DMS 273 (cell line): Measurements from ENCODE around the gene TRPV4.
"Not testable (repeated sequence)": the region's sequence is repeated elsewhere in the genome, so short reads cannot be mapped to it uniquely, and the experiment has no call there.

ENCODE experiments used
- DNase-seq: peaks from one replicate; lab custom pipeline; 2025; ENCODE audit not compliant: unreplicated experiment; lab: John Stamatoyannopoulos, UW

TRPV4 gene

DNA sequence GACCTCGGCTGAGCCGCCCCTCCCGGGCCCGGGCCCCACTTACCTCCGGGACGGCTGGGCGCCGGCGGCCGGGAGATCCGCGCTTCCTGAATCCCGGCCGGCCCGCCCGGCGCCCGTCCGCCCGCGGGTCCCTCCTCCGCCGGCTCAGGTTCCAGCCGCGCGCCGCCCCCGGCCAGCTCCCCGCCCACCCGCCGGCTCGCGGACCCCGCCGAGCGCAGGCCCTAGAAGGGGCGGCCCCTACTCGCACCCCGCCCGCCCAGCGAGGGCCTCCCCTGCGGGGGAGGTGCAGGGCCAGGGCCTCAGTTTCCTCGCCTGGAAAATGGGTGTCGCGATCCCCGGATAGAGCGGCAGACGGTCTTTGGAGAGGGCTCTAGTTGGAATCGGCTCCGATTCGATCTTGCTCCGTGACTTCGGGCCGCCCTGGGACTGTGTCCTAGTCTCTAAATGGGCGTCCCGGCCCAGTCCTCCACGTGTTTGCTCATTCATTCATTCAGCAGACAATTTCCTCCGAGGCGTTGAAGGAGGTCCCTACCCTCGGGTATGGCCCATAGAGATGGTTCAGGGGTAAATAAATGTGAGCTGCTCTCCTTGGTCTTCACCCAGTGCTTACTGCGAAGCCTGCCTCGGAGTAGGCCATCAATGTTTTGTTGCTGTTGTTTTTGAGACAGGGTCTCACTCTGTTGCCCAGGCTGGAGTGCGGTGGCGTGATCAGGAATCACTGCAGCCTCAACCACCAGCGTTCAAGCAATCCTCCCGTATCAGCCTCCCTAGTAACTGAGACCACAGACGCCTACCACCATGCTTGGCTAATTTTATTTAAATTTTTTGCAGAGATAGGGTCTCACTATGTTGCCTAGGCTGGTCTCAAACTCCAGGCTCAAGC is at the start of gene TRPV4:
Gene TRPV4, minus strand, starts transcription at position 92 of the 883 bp plus-strand sequence. CDS start 18,602 bp downstream, outside the sequence.
- no peak for DNase-seq

- DNase-seq = no peak
Measured at GRCh38 chr12:109881752-109882151, 48.6 kb upstream of the TRPV4 start.

DNA sequence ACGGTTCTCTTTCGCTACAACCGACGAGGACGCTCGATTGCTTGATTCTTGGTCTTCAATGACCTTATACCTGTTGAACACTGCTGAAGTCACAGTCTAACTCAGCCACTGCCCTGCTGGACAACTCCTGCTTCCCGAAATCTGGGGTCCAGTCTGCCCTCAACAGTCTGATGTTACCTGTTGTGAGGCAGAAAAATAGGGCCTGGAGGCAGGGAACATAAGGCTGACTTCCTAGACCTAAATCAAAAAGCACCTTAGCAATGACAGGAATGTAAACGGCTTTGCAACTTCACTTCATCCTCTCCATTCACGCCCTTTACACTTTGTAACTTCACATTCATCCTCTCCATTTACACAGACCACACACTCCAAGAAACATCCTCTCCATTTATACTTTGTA is 47.7 kb upstream of the TRPV4 start:
- DNase-seq = no peak

GRCh38 chr12:109880043-109880931 is 47.1 kb upstream of the TRPV4 start, which contains the start of gene GLTP:
GLTP (minus strand) TSS chr12:109880541; CDS start chr12:109880374, 167 bp downstream.
- DNase-seq = peak; percentile 93

- peak; percentile 38 for DNase-seq
Measured at GRCh38 chr12:109879351-109880042, 46.3 kb upstream of the TRPV4 start.

GRCh38 chr12:109878749-109879148 is 45.6 kb upstream of the TRPV4 start:
- DNase-seq = no peak

DNA sequence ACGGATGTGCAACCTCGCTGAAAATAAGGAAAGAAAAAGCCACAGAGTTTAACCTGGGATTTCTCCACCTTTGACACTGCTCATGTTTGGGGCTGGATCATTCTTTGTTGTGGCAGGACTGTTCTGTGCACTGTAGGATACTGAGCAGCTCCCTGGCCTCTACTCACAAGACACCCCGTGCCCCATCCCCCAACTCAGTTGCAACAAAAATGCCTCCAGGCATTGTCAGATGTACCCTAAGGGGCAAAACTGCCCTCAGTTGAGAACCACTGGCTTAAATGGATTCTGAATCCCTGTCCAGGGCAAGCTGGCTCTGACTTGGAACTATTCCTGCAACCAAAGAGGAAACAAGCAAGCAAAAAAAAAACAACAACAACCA is 45.0 kb upstream of the TRPV4 start:
- DNase-seq = no peak

- no peak for DNase-seq
Measured at GRCh38 chr12:109877504-109878246, 44.5 kb upstream of the TRPV4 start.

- no peak for DNase-seq
Measured at GRCh38 chr12:109876406-109876805, 43.2 kb upstream of the TRPV4 start.

DNA sequence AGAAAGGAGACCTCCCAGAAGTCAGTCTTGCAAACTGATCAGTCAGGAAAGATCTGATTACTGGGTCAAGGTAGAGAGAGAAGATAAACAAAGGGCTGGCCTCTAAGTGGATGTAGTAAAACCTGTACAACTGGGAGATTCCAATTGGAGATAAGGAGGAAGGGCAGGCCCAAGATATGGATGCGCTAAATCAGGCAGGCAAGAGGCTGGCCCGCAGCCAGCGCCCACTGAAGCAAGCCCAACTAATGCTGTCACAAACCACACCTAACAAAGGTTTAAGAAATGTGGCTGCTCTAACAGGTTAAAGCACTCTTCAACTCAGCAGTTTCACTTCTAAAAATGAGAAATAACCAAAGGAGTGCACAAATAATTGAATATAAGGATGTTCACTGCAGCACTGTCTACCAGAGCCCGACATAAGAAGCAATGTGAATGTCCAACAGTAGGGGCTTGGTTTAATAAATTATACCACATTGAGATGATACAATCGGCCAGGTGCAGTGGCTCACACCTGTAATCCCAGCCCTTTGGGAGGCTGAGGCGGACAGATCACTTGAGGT is 42.5 kb upstream of the TRPV4 start:
- DNase-seq = peak; percentile 8

- no peak for DNase-seq
Measured at GRCh38 chr12:109873653-109874052, 40.5 kb upstream of the TRPV4 start.

GRCh38 chr12:109871668-109872314 is 38.6 kb upstream of the TRPV4 start:
- DNase-seq = no peak

DNA sequence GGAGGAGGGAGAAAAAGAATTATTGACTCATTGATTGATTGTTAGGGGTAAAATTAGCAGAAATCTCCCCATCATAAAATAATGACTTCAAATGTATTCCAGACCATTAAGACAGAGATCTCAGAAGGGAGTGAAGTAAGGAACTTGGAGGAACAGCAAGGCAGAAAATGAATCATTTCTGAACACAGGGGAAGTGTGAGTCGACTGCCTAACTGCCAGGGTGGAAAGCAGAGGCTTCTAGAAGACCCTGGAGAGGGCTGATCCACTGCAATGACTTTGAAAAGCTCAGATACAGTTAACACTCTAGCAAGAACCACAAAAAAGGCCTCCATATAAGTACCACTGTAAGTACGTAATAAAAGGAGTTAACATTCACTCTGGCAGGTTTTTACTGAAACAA is 37.5 kb upstream of the TRPV4 start:
- DNase-seq = no peak

DNA sequence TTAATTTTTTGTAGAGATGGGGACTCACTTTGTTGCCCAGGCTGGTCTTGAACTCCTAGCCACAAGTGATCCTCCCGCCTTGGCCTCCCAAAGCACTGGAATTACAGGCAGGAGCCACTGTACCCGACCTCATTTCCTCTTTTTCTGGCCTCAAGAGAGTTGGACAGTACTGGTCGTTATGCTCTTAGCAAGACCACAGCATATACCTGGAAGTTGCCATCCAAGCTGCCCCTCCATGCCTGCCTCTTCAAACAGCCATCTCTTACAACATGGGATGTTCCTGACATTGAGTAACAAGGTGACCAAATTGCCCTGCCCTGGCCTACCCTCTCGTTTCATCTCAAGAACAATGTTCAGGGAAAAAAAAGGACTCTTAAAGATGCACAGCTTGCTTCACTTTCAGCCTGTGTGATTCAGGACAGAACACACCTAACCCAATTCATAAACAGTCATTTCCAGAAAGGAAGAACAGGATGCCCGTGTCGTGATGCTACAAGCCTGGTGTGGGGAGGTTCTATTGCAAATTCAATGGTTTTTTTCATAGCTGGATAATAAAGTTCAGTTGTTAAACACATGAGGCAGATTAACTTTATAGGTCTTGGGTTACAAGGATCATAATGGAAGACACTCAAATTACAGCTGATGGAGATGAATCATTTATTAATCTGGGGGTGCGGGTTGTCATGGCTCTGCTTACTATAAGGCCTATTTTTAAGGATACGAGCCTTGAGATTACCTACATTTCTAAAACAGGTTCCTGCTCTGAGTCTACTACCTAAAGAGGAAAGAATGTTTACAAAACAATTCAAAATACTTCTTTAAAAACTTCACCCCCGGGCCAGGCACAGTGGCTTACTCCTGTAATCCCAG is 35.2 kb upstream of the TRPV4 start:
- no peak for DNase-seq

- no peak for DNase-seq
Measured at GRCh38 chr12:109864916-109865315, 31.7 kb upstream of the TRPV4 start.

GRCh38 chr12:109863847-109864712 is 30.9 kb upstream of the TRPV4 start:
- DNase-seq = no peak

DNA sequence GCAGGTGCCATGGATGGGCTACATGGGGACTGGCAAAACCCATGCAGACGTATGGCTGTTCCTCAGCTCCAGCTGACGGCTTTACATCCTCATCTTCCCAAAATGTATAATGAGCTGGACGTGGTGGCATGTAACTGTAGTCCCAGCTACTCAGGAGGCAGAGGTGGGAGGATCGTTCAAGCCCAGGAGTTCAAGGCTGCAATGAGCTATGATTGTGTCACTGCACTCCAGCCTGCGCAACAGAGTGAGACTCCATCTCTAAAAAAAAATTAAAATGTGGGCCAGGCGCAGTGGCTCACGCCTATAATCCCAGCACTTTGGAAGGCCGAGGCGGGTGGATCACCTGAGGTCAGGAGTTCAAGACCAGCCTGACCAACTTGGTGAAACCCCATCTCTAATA is 29.3 kb upstream of the TRPV4 start:
- DNase-seq = not testable (repeated sequence)
